GM18517 (cell line): ENCODE measurements around the gene SELENOF.
"Not testable (repeated sequence)": the region's sequence is repeated elsewhere in the genome, so short reads cannot be mapped to it uniquely, and the experiment has no call there.

ENCODE experiments used
- ATAC-seq: cut with Tn5 transposase; IDR thresholded peaks from one replicate; pipeline ENCODE4 v1.9.1; 2021; ENCODE audit warnings: mild to moderate bottlenecking, moderate library complexity; ENCODE audit not compliant: unreplicated experiment

Gene SELENOF

GRCh38 chr1:86821956-86822355, 92.0 kb downstream of the SELENOF start:
- ATAC-seq, result no peak

GRCh38 chr1:86819970-86820369, 94.0 kb downstream of the SELENOF start:
- not testable (repeated sequence) for ATAC-seq

GRCh38 chr1:86817246-86817826, 96.6 kb downstream of the SELENOF start:
- ATAC-seq, result not testable (repeated sequence)

GRCh38 chr1:86814118-86814517, 99.8 kb downstream of the SELENOF start:
- ATAC-seq, result not testable (repeated sequence)
